Measurements from ENCODE around the gene SFXN2. TPM values are rescaled to one million over a fixed set of nuclear protein-coding genes. Genes with fewer than 3 reads are reported as not detected.
"Not testable (repeated sequence)": the region's sequence is repeated elsewhere in the genome, so short reads cannot be mapped to it uniquely, and the experiment has no call there.

The SFXN2 gene
- total RNA-seq, 1 experiment from 2014 or later: 21.2 TPM

DNA sequence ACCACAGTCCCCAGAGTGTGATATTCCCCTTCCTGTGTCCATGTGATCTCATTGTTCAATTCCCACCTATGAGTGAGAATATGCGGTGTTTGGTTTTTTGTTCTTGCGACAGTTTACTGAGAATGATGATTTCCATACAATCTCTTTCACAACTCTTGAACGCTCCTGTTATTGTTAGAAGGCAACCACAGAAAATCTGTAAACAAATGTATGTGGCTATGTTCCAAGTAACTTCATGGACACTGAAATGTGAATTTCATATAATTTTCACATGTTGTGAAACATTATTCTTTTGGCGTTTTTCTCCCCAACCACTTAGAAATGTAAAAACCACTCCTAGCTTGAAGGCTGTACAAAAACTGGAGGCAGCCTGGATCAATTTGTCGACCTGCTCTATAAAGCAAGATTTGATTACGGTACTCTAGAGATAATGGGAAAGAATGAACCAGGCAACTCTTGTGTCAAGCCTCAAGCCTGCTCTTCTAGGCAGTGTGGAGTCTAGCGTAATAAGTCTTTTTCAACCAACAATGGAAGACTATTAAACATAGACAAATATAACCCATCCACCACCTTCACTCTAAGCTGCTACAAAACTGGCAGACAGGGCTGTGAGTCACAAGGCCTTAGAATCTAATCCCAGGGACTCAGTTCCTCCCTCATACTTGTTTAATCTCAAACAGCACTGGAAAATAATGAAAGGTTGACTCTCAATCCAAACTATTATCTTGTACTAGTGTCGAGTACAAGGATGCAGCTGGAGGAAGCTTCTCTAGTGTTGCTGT, 23.0 kb upstream of the SFXN2 start (continued):
- TF ChIP-seq MXD4 (CRISPR knock-in tag; IDR thresholded peaks at IDR 0.05; ENCODE audit: borderline replicate concordance) (no peak), TCF7 (CRISPR knock-in tag; IDR thresholded peaks at IDR 0.05; ENCODE audit: low read depth) (no peak), JUN (CRISPR knock-in tag; IDR thresholded peaks at IDR 0.05) (no peak), FOXK1 (CRISPR knock-in tag; IDR thresholded peaks at IDR 0.05) (no peak), FOXP1 (CRISPR knock-in tag; IDR thresholded peaks at IDR 0.05; ENCODE audit: borderline replicate concordance) (no peak), TEAD1 (CRISPR knock-in tag; IDR thresholded peaks at IDR 0.05) (no peak), NR3C1 (CRISPR knock-in tag; conservative IDR thresholded peaks at IDR 0.05; ENCODE audit: low read depth) (no peak), ZNF121 (CRISPR knock-in tag; IDR thresholded peaks at IDR 0.05) (no peak)
- TF ChIP-seq, protein P1, sequence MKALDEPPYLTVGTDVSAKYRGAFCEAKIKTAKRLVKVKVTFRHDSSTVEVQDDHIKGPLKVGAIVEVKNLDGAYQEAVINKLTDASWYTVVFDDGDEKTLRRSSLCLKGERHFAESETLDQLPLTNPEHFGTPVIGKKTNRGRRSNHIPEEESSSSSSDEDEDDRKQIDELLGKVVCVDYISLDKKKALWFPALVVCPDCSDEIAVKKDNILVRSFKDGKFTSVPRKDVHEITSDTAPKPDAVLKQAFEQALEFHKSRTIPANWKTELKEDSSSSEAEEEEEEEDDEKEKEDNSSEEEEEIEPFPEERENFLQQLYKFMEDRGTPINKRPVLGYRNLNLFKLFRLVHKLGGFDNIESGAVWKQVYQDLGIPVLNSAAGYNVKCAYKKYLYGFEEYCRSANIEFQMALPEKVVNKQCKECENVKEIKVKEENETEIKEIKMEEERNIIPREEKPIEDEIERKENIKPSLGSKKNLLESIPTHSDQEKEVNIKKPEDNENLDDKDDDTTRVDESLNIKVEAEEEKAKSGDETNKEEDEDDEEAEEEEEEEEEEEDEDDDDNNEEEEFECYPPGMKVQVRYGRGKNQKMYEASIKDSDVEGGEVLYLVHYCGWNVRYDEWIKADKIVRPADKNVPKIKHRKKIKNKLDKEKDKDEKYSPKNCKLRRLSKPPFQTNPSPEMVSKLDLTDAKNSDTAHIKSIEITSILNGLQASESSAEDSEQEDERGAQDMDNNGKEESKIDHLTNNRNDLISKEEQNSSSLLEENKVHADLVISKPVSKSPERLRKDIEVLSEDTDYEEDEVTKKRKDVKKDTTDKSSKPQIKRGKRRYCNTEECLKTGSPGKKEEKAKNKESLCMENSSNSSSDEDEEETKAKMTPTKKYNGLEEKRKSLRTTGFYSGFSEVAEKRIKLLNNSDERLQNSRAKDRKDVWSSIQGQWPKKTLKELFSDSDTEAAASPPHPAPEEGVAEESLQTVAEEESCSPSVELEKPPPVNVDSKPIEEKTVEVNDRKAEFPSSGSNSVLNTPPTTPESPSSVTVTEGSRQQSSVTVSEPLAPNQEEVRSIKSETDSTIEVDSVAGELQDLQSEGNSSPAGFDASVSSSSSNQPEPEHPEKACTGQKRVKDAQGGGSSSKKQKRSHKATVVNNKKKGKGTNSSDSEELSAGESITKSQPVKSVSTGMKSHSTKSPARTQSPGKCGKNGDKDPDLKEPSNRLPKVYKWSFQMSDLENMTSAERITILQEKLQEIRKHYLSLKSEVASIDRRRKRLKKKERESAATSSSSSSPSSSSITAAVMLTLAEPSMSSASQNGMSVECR (CRISPR knock-in tag; IDR thresholded peaks at IDR 0.05; ENCODE audit: borderline replicate concordance): no peak

DNA sequence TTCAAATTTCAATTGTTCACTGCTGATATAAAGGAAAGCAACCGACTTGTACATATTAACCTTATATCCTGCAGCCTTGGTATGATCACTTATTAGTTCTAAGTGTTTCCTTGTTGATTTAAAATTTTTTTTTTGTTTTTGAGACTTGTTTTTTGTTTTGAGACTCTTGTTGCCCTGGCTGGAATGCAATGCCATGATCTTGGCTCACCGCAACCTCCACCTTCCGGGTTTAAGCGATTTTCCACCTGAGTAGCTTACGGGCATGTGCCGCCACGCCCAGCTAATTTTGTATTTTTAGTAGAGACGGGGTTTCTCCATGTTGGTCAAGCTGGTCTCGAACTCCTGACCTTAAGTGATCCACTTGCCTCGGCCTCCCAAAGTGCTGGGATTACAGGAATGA, 19.0 kb upstream of the SFXN2 start:
- POLR2A ChIA-PET: not testable (repeated sequence)

DNA sequence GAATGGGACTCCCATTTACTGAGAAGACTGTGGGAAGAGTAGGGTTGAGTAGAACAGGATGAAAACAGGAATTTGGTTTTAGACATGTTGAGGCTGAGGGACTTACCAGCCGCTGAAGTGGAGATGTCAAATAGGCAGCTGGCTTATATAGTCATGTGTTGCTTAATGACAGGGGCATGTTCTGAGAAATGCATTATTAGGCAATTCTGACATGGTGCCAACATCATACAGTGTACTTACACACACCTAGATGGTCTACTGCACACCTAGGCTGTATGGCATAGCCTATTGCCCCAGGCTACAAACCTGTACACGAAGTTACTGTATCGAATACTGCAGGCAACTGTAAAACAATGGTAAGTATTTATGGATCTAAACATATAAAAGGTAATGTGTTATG, 17.7 kb upstream of the SFXN2 start:
- H3K4me3 Mint-ChIP-seq: no peak overlapping the region
- ATAC-seq (no peak), DNase-seq (ENCODE audit: low spot score) (no peak)
- 0 out of 2 replicates have a peak, but pooled peaks cover 4% of the 10 kb centered on the region for H3K4me1 Mint-ChIP-seq
- ChIA-PET POLR2A (no interaction called here), CTCF (interaction anchor here (1.1 to 1.9 kb wide), 2 partner anchors 18 to 193 kb away, joined by 4 to 9 read pairs; partner anchors contain the start of gene SUFU)
- H3K27me3 Mint-ChIP-seq (ENCODE audit: low read depth): no peaks in the 10 kb centered on the region
- peaks cover 36% of the 10 kb centered on the region for H3K36me3 Mint-ChIP-seq
- TF ChIP-seq CBFB (CRISPR knock-in tag; IDR thresholded peaks at IDR 0.05; ENCODE audit: low read depth): no peak
- TF ChIP-seq, protein P2, sequence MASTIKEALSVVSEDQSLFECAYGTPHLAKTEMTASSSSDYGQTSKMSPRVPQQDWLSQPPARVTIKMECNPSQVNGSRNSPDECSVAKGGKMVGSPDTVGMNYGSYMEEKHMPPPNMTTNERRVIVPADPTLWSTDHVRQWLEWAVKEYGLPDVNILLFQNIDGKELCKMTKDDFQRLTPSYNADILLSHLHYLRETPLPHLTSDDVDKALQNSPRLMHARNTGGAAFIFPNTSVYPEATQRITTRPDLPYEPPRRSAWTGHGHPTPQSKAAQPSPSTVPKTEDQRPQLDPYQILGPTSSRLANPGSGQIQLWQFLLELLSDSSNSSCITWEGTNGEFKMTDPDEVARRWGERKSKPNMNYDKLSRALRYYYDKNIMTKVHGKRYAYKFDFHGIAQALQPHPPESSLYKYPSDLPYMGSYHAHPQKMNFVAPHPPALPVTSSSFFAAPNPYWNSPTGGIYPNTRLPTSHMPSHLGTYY (CRISPR knock-in tag; IDR thresholded peaks at IDR 0.05): no peak
- TF ChIP-seq, protein P3, sequence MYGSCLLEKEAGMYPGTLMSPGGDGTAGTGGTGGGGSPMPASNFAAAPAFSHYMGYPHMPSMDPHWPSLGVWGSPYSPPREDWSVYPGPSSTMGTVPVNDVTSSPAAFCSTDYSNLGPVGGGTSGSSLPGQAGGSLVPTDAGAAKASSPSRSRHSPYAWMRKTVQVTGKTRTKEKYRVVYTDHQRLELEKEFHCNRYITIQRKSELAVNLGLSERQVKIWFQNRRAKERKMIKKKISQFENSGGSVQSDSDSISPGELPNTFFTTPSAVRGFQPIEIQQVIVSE (CRISPR knock-in tag; IDR thresholded peaks at IDR 0.05; ENCODE audit: borderline replicate concordance): no peak
- TF ChIP-seq, protein P4, sequence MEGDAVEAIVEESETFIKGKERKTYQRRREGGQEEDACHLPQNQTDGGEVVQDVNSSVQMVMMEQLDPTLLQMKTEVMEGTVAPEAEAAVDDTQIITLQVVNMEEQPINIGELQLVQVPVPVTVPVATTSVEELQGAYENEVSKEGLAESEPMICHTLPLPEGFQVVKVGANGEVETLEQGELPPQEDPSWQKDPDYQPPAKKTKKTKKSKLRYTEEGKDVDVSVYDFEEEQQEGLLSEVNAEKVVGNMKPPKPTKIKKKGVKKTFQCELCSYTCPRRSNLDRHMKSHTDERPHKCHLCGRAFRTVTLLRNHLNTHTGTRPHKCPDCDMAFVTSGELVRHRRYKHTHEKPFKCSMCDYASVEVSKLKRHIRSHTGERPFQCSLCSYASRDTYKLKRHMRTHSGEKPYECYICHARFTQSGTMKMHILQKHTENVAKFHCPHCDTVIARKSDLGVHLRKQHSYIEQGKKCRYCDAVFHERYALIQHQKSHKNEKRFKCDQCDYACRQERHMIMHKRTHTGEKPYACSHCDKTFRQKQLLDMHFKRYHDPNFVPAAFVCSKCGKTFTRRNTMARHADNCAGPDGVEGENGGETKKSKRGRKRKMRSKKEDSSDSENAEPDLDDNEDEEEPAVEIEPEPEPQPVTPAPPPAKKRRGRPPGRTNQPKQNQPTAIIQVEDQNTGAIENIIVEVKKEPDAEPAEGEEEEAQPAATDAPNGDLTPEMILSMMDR (IDR thresholded peaks at IDR 0.05): no peak
- H3K27ac Mint-ChIP-seq: no peak overlapping the region
- no peaks in the 10 kb centered on the region for H3K9me3 Mint-ChIP-seq

More for the DNA sequence above, 19.0 kb upstream of the SFXN2 start:
- H3K4me3 Mint-ChIP-seq; ATAC-seq; DNase-seq (ENCODE audit: low spot score); H3K4me1 Mint-ChIP-seq; H3K9me3 Mint-ChIP-seq; H3K27ac Mint-ChIP-seq; H3K27me3 Mint-ChIP-seq (ENCODE audit: low read depth): not testable (repeated sequence)
- peaks cover 36% of the 10 kb centered on the region for H3K36me3 Mint-ChIP-seq
- CTCF ChIA-PET: interaction anchor here (1.1 kb wide), 2 partner anchors 20 to 51 kb away, joined by 3 read pairs; no protein-coding TSS in a partner anchor
